LNCAP (cell line): ENCODE measurements around the gene TIAM2.

Experiments
- TF ChIP-seq, protein P1 (sequence below): fragments of 450-650 bp; IDR thresholded peaks from 2 replicates; pipeline ENCODE4 v1.5.1; 2017; ENCODE audit warnings: mild to moderate bottlenecking

The TIAM2 gene

DNA sequence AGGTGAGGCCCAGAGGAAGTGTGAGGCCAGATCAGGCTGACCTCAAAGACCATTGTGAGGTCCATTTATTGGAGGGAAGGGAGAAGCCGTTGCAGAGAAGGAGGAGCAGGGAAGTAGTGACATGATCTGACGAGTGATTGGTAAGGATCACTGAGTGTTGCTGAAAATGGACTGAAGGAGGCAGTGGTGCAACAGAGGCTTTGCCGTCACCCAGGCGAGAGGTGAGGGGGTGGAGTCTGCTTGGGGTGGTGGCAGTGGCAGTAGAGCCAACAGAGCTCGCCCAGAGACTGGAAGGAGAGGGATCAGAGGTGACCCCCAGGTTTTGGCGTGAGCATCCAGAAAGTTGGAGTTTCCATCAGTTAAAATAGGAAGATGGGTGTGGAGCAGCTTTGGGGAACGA lies 200.8 kb downstream of the TIAM2 start:
- TF ChIP-seq, protein P1, sequence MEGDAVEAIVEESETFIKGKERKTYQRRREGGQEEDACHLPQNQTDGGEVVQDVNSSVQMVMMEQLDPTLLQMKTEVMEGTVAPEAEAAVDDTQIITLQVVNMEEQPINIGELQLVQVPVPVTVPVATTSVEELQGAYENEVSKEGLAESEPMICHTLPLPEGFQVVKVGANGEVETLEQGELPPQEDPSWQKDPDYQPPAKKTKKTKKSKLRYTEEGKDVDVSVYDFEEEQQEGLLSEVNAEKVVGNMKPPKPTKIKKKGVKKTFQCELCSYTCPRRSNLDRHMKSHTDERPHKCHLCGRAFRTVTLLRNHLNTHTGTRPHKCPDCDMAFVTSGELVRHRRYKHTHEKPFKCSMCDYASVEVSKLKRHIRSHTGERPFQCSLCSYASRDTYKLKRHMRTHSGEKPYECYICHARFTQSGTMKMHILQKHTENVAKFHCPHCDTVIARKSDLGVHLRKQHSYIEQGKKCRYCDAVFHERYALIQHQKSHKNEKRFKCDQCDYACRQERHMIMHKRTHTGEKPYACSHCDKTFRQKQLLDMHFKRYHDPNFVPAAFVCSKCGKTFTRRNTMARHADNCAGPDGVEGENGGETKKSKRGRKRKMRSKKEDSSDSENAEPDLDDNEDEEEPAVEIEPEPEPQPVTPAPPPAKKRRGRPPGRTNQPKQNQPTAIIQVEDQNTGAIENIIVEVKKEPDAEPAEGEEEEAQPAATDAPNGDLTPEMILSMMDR = no peak

DNA sequence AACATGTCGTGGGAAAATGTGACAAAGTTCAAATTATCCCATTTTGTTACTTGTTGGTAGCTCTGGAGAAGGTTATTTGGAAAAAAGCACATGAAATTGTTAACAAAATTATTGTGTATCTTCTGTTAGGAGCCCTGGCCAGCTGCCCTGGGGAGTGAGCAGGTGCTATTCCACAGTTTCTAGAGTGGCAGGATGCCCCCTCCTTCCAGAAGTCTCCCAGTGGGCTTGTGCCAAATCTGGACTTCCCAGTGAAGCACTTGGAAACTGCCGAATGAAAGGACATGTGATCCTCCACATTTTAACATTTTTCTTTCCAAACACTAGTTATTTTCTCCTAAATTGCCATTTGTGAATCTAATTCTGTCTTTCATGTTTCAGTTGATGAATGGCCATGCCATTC lies 201.8 kb downstream of the TIAM2 start:
- TF ChIP-seq, protein P1 = no peak

DNA sequence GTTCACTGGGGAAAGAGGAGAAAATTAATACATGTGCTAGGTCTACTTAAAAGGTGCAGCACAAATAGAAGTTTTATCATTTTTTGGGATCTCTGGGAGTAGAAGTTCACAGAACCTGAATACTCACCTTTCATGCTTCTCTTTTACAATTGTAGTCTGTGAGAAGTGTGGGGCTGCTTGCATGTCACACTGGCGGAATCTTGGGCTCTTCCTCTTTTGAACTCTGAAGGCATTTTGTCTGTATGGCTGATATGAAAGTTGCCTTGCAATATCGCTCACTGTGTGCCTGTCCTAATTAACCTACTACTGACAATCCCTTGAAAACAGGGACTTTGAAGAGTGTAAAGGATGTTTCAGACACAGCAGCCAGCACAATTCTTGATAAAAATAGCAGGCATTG lies 202.8 kb downstream of the TIAM2 start:
- TF ChIP-seq, protein P1 = no peak

DNA sequence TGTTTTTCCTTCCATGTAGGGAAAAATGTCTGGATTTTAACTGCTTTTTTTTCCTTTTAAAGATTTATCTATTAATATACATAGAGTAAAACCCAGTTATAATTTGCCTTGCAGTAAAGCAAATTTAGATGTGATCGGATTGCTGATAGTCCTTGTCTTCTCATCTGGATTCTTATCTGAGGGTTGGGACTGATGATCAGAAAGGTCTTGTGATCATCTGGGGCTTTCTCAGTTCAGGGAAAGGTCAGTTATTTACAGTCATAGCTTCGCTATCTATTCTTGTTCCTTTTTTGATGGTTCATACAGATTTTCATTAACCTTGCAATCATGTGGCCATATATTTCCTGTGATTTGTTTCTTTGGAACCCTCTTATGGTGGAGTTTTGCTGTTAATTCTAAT lies 204.9 kb downstream of the TIAM2 start:
- TF ChIP-seq, protein P1 = no peak

DNA sequence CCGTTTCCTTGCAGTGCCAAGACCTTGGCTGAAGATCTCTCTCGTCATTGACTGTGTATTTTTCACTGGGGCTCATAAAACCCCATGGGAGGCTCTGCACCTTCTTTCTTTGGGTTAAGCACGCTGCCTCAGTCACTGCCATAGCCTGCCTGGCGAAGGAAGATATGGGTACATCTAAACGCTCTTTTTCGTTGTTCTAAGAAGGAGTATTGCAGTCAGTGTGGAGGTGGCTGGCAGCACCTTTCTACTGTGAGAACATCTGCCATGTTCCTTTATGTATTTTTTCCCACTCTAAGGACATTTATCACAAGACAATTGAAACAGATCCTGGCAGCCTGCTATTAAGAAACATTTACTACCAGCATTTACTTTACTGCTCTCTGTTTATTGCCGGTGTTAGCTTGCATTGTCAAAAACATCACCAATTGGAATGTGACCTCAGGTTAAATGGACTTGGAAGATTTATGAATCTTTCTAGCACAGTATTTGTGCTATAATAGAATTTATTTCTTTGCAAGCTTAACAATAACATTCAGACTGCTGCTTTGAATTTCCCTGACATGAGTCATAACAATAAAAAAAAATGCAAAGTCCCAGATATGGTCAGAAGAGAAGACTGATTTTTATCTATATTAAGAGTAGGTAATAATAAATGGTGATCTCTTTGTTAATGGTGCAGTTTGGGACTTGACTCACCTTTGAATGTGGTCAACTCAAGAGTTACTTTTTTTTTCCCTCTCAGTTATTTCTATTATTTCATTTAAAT lies 206.5 kb downstream of the TIAM2 start:
- TF ChIP-seq, protein P1 = no peak

DNA sequence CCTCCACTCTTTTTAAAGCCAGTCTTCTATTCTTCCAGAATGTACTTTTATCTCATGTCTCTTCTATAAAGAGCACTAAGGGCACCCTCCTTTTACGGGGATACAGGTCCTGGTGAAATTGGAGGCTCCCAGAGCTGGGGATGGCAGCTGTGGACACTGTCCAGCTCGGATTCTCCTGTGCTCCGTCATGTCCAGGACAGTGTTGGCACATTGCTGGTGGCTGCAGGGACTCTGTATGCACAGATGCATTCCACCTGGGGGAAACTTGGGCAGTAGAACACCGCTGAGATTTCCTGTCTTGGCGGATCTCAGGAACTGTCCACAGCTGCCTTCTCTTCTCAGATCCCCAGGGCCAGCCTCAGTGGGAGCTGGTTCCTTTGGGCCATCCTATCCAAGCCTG lies 212.1 kb downstream of the TIAM2 start:
- TF ChIP-seq, protein P1 = no peak

DNA sequence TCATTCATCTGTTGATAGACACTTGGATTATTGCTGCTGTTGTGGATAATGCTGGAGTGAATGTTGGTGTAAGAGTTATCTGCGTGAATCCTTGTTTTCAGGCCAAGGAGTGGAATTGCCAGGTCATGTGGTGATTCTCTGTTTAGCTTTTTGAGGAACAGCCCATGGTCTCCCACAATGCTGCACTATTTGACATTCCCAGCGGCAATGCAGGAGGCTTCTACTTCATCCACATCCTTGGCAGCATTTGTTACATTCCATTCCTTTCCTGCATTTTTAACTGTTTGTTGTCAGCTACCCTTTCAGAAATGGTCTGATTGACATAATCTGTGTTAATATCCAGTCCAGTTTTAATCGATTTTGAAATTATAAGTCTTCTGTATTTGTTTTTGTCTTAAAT lies 217.0 kb downstream of the TIAM2 start:
- TF ChIP-seq, protein P1 = no peak
